Cardiac muscle cell (in vitro differentiated cells and primary cell): ENCODE results near the gene CSAG2. TPM values are rescaled to one million over a fixed set of nuclear protein-coding genes. Genes with fewer than 3 reads are reported as not detected.
"Not testable (repeated sequence)": the region's sequence is repeated elsewhere in the genome, so short reads cannot be mapped to it uniquely, and the experiment has no call there.

Experiments
- DNase-seq, 2 donors: peaks; one replicate each; pipeline versions ENCODE4 v3.0.0 to v3.0.0-alpha.2; 2010 to 2017; ENCODE audit warnings: low read depth in 1 of 2, low spot score in 1 of 2
- H3K27ac ChIP-seq: fragments of 200-600 bp; sonication (generic); 2 replicates; pipeline ENCODE4 v1.5.1; 2016
- H3K27me3 ChIP-seq: fragments of 200-600 bp; sonication (generic); 2 replicates; pipeline ENCODE4 v1.6.0; 2016; ENCODE audit warnings: control low read depth
- H3K36me3 ChIP-seq: fragments of 200-600 bp; sonication (generic); 2 replicates; pipeline ENCODE4 v1.5.1; 2016; ENCODE audit warnings: control low read depth
- H3K4me1 ChIP-seq: fragments of 200-600 bp; sonication (generic); 2 replicates; pipeline ENCODE4 v1.8.1; 2017; ENCODE audit warnings: low read depth, mild to moderate bottlenecking, mixed run types
- H3K4me3 ChIP-seq: fragments of 200-600 bp; sonication (generic); 2 replicates; pipeline ENCODE4 v1.5.1; 2016; ENCODE audit warnings: mild to moderate bottlenecking
- H3K9me3 ChIP-seq: fragments of 200-600 bp; sonication (generic); 2 replicates; pipeline ENCODE4 v1.5.1; 2017; ENCODE audit warnings: low read depth, mild to moderate bottlenecking, control low read depth
- polyA plus RNA-seq: library from polyadenylated mRNA; unstranded; fragments of >200 nt; fragmentation: Nextera tagmentation; extraction: Ambion mirVana; gene quantifications from 2 replicates; pipeline ENCODE4 v1.2.1, GENCODE V29; 2016
- total RNA-seq: library from RNA; depleted of rRNA; stranded (reverse); fragments of >200 nt; gene quantifications from 2 replicates; pipeline ENCODE4 v1.2.3, GENCODE V29; 2016
- TF ChIP-seq, protein P1 (sequence below): IDR thresholded peaks from 2 replicates; pipeline ENCODE4 v1.5.1; 2012; ENCODE audit warnings: low read depth, mild to moderate bottlenecking, low read length

The CSAG2 gene, protein sequence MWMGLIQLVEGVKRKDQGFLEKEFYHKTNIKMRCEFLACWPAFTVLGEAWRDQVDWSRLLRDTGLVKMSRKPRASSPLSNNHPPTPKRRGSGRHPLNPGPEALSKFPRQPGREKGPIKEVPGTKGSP
- total RNA-seq (not detected in 2 replicates), polyA plus RNA-seq (not detected in 2 replicates)

DNA sequence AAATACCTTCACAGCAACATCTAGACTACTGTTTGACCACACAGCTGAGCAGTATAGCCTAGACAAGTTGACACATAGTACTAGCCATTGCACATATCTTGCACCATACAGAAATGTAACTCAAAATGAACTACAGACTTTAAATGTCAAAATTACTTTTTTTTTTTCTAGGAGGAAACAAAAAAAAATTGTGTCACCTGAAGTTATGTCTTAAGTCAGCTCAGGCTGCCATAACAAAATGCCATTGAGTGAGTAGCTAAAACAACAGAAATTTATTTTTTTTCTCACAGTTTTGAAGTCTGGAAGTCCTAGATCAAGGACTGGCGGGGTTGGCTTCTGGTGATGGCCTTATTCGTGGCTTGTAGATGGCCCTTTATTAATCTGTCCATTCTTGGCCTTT is at the start of gene CSAG2:
CSAG2 (minus strand) TSS at position 101 of the 400 bp plus-strand sequence. CDS start 161 bp downstream, outside the sequence.
- not testable (repeated sequence) for H3K4me3 ChIP-seq, DNase-seq, H3K4me1 ChIP-seq, H3K27ac ChIP-seq, H3K27me3 ChIP-seq, H3K9me3 ChIP-seq, H3K36me3 ChIP-seq

DNA sequence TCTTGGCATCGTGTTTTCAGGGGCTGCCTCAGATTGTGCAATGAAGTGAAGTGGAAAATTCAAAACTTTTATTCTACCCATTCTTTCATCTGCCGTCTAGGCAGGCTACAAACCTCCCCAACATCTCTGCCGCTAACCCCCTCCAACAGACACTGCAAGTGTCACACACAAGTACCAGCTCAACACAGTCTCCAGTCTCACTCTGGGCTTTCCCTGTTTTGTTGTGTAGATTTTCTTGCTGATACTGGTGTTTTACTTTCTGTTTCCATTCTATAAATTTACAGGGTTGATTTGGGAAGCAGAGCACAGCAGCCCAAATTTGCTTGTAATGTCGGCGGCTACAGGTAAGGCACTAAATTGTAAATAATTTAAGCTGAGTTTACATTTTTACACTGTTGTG is 45.8 kb upstream of the CSAG2 start:
- DNase-seq, H3K36me3 ChIP-seq, H3K9me3 ChIP-seq, H3K4me1 ChIP-seq, H3K4me3 ChIP-seq, H3K27me3 ChIP-seq, H3K27ac ChIP-seq: not testable (repeated sequence)

DNA sequence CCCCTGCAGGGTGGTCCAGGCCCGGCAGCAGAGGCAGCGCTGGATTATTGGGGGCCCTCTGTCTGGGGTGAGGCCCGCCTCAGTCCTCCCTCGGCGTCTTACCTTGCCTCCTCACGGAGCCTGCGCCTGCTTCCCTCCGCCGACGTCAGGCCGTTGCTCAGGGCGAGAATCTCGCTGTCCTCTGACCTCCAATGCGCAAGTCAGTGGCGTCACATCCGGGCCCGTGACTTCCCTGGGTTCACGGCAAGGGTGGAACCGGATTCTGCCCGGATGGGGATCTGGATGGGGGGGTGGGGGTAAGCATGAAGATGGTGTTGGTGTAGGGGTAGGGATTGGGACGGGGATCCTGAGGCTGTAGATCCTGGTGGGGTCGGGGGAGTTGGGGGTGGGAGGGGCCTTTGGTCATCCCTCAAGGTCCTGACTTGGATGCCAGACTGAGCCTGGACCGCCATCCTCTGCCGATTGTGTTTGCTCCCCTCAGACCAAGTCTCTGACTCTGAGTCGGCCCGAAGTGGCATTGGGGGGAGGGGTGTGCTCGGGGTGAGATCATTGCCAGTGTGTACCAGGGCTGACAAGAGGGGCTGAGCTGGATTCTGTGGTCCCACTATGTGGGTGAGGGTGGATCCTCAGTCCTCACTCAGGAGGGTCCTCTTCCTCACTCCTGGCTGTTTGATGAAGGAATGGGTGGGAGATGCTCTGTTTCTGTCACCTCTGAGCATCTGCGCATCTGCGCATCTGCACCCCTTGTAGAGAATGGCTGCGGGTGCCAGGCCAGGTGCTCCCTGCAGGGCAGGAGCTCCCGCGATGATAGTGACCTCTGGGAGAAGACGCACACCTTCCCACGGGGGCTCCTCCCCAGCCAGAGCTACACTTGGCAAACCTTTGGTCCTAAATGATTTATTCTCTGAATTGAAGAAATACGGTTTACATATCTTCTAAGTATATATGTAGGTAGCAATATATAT is 44.9 kb upstream of the CSAG2 start, which contains the start of gene MAGEA2:
MAGEA2 (minus strand) TSS at position 157 of the 965 bp plus-strand sequence. CDS start 2,479 bp downstream, outside the sequence.
- not testable (repeated sequence) for H3K4me3 ChIP-seq, DNase-seq, H3K4me1 ChIP-seq, H3K9me3 ChIP-seq, H3K36me3 ChIP-seq, H3K27ac ChIP-seq, H3K27me3 ChIP-seq

DNA sequence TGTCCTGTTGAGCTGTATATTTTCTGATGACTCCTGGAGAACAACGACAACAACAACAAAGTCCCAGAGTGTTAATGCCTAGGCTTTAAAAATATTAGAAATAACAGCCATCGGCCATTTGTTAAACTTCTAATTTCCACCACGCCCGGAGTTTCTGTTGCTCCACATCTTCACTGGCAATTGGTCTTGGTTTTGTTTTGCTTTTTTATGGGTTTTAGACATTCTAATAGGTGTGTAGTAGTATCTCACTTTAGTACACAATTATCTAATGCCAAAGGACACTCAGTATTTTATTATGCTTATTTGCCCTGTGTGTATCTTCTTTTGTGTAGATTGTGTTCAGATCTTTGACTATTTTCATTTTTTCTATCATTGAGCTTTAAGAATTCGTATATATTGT is 29.5 kb upstream of the CSAG2 start:
- H3K4me1 ChIP-seq: no peaks in the 10 kb centered on the region
- no peak overlapping the region for H3K27ac ChIP-seq
- TF ChIP-seq, protein P1, sequence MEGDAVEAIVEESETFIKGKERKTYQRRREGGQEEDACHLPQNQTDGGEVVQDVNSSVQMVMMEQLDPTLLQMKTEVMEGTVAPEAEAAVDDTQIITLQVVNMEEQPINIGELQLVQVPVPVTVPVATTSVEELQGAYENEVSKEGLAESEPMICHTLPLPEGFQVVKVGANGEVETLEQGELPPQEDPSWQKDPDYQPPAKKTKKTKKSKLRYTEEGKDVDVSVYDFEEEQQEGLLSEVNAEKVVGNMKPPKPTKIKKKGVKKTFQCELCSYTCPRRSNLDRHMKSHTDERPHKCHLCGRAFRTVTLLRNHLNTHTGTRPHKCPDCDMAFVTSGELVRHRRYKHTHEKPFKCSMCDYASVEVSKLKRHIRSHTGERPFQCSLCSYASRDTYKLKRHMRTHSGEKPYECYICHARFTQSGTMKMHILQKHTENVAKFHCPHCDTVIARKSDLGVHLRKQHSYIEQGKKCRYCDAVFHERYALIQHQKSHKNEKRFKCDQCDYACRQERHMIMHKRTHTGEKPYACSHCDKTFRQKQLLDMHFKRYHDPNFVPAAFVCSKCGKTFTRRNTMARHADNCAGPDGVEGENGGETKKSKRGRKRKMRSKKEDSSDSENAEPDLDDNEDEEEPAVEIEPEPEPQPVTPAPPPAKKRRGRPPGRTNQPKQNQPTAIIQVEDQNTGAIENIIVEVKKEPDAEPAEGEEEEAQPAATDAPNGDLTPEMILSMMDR: no peak
- no peak overlapping the region for H3K4me3 ChIP-seq
- H3K27me3 ChIP-seq: no peaks in the 10 kb centered on the region
- no peak for DNase-seq
- no peaks in the 10 kb centered on the region for H3K9me3 ChIP-seq
- H3K36me3 ChIP-seq: no peaks in the 10 kb centered on the region

DNA sequence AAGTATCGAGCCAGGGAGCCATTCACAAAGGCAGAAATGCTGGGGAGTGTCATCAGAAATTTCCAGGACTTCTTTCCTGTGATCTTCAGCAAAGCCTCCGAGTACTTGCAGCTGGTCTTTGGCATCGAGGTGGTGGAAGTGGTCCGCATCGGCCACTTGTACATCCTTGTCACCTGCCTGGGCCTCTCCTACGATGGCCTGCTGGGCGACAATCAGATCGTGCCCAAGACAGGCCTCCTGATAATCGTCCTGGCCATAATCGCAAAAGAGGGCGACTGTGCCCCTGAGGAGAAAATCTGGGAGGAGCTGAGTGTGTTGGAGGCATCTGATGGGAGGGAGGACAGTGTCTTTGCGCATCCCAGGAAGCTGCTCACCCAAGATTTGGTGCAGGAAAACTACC is 27.5 kb upstream of the CSAG2 start:
- H3K27ac ChIP-seq, H3K27me3 ChIP-seq, H3K9me3 ChIP-seq, H3K4me1 ChIP-seq, H3K36me3 ChIP-seq, DNase-seq, H3K4me3 ChIP-seq: not testable (repeated sequence)

DNA sequence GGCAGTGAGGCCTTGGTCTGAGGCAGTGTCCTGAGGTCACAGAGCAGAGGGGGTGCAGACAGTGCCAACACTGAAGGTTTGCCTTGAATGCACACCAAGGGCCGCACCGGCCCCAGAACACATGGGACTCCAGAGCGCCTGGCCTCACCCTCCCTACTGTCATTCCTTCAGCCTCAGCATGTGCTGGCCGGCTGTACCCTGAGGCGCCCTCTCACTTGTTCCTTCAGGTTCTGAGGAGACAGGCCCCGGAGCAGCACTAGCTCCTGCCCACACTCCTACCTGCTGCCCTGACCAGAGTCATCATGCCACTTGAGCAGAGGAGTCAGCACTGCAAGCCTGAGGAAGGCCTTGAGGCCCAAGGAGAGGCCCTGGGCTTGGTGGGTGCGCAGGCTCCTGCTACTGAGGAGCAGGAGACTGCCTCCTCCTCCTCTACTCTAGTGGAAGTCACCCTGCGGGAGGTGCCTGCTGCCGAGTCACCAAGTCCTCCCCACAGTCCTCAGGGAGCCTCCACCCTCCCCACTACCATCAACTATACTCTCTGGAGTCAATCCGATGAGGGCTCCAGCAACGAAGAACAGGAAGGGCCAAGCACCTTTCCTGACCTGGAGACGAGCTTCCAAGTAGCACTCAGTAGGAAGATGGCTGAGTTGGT is 26.9 kb upstream of the CSAG2 start:
- DNase-seq: no peak
- TF ChIP-seq, protein P1: no peak
- Histone ChIP-seq H3K9me3 (no peaks in the 10 kb centered on the region), H3K27me3 (no peaks in the 10 kb centered on the region), H3K4me3 (no peak overlapping the region), H3K27ac (no peak overlapping the region), H3K36me3 (no peaks in the 10 kb centered on the region), H3K4me1 (no peaks in the 10 kb centered on the region)

DNA sequence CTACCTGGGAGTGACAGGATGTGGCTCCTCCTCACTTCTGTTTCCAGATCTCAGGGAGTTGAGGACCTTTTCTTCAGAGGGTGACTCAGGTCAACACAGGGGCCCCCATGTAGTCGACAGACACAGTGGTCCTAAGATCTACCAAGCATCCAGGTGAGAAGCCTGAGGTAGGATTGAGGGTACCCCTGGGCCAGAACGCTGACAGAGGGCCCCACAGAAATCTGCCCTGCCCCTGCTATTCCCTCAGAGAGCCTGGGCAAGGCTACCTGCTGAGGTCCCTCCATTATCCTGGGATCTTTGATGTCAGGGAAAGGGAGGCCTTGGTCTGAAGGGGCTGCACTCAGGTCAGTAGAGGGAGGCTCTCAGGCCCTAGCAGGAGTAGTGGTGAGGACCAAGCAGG is 26.0 kb upstream of the CSAG2 start:
- H3K36me3 ChIP-seq: no peaks in the 10 kb centered on the region
- TF ChIP-seq, protein P1: no peak
- DNase-seq: no peak
- no peak overlapping the region for H3K27ac ChIP-seq
- no peak overlapping the region for H3K4me3 ChIP-seq
- no peaks in the 10 kb centered on the region for H3K27me3 ChIP-seq
- H3K9me3 ChIP-seq: no peaks in the 10 kb centered on the region
- no peaks in the 10 kb centered on the region for H3K4me1 ChIP-seq

DNA sequence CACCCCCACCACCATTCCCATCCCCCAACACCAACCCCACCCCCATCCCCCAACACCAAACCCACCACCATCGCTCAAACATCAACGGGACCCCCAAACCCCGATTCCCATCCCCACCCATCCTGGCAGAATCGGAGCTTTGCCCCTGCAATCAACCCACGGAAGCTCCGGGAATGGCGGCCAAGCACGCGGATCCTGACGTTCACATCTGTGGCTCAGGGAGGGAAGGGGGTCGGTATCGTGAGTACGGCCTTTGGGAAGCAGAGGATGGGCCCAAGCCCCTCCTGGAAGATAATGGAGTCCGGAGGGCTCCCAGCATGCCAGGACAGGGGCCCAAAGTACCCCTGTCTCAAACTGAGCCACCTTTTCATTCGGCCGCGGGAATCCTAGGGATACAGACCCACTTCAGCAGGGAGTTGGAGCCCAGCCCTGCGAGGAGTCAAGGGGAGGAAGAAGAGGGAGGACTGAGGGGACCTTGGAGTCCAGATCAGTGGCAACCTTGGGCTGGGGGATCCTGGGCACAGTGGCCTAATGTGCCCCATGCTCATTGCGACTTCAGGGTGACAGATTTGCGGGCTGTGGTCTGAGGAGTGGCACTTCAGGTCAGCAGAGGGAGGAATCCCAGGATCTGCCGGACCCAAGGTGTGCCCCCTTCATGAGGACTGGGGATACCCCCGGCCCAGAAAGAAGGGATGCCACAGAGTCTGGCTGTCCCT is 25.2 kb upstream of the CSAG2 start:
- H3K9me3 ChIP-seq, DNase-seq, H3K4me1 ChIP-seq, H3K27ac ChIP-seq, H3K36me3 ChIP-seq, H3K4me3 ChIP-seq, H3K27me3 ChIP-seq: not testable (repeated sequence)
